GM21619 (cell line): ENCODE measurements around the gene ABLIM2.

Experiments
- ATAC-seq: cut with Tn5 transposase; IDR thresholded peaks from one replicate; pipeline ENCODE4 v1.9.1; 2021; ENCODE audit not compliant: unreplicated experiment

The ABLIM2 gene

DNA sequence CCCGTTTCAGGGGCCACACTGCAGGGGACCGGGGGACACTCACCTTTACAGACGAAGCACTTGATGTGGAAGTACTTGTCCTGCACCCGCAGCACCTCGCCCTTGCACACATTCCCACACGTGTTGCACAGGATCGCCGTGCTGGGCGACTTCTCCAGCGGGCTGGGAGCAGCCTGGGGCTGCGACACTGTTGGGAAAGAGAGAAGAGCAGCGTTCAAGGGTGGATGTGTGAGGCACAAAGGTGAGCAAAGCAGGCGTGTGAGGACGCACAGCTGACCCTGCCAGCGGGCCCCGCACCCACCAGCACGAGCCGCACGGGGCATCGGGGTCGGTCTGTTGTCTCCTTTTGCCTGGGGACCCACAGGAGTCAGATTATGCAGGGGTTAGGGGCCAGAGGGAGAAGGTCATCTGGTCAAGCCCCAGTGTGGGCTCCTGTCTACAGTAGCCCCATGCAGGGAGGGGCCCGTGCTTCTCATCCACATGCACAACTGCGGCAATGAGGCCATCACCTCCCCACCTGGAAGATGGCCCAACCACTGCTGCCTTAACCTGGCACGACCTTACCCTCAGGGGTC lies 52.1 kb downstream of the ABLIM2 start:
- ATAC-seq: no peak

DNA sequence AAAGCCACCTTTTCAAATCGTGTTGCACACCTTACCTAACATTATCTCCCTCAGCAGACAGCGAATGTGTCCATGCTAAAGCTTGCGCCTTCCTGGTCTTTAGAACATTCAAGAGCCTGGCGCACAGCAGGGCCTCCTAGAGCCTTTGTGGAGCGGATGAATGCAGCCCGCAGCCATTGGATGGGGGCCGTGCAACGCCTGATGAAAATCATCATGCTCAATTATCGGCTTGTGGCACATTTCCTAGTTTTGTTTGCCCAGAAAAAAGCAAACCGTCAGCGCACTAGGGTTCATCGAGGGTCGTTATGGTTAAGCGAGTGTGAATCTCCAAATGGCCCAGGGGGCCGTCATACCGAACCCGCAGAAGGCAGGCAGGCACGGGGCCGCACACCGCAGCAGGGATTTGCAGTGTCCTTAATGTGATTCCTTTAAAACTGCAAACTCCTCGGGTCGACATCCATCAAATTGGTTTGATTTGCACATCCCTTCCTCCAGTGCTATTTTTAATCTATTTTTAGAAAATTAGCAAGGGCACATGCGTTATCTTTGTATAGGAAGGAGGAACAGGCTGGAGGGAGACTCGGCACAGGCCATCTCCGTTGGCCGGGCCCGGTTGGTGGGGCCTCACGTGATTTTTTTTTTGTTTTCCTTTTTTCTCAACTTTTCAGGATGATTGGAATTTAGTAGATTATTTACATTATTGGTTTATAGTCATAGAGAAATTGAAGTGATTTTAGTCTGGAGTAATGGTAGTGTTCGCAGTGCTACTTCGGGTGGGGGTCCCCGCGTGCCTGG lies 53.1 kb downstream of the ABLIM2 start:
- ATAC-seq: no peak

DNA sequence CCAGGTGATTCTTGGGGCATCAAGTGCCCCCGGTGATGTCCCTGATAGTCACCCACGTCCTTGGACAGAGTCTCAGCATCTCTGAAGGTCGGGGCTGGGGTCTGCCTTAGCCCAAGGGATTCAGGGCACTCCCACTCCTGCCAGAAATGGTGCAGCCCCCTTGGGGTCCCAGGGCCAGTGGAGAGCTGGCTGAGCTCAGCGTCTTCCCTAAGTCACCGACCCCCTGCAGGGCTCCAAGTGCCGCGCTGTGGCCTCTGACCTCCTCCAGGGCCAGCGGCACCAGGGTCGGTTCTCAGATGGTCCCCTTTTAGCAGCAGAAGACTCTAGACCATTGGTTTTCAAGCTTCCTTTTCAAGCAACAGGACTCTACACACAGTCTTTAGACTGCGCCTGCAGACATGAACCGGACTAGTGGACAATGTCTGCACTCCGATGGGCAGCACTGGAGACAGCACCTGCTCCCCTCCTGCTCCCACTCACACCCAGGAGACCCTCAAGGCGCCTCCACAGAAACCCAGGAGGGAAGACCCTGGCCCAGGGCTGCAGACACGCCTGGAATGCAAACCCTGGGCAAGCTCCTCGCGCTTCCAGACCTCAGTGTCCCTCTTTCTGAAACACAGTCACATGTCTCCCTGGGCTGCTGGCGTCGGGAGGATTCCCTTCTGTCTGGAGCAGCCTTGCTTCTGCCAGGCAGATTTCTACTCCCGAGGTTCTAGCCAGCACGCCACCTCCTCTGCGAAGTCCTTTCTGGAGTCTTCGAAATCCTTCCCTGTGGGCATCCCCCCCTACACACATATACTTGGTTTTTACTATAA lies 53.9 kb downstream of the ABLIM2 start:
- no peak for ATAC-seq

DNA sequence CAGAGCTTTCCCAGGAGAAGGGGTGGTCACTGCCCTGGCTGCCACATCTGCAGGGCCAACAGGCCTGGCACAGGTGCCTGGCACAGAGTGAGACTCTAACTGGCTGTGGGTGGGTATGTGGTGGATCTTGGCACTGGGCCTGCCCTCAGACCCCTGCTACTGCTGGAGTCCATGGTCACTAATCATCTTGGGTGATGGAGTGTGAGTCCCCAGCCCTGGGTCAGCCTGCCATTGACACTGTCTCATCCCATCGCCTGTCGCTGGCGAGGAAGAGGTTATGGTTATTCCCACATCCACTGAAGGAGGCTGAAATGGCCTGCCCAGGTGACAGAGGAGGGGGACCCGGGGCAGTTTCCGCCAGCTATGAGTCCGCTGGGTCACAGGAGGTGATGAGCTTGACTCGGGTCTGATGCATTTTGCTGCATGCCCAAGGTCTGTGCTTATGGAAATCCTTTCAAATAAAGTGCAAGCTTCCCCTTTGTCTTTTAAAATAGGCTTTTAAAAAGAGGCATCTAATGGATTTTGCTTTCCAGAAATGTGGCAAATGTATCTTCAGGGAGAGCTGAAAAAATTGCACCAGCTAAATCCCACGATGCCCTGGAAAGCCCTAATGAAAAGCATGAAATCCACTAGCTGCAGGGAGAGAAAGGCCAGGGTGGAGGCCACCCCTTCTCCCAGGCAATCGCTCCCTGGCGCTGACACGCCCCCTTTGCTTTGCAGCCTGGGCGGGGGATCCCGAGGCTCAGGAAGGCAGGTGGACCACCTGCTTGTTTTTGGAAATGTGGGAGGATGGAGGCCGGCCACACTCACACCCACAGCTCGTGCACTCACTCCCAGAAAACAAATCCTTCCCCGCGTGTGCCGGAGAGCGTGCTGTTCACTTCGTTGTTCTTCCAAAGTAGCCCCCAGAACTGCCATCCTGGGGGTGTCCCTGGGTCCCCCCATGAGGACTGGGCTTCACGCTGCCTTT lies 54.9 kb downstream of the ABLIM2 start:
- no peak for ATAC-seq

DNA sequence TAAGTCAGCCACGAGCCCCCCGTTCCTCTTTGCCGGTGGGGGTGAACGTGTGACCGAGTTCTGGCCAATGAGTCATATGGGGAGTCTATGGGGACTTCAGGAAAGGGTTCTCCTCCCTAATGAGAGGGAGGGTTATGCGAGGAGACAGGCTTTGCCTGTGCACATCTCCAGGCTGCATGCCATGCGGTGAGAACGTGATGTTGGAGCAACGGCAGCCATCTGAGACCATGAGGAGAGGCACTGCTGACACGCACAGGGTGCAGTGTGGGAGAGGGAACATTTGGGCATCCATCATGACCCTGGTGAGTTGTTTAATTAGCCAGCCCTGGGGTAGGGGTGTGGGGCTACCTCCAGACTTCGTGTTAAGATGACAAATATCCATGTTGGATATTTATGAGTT lies 55.8 kb downstream of the ABLIM2 start:
- no peak for ATAC-seq

DNA sequence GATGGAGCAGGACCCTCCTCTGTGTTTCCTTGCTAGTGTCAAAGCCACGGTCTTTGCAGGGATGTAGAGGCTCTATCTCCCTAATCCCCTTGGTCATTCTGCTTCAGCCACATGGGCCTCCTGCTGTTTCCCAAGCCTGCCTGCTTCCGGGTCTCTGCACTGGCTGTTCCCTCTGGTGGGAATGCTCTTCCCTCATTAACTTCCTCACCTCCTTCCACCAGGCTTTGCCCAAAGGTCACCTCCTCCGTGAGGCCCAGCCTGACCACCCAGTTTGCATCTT lies 56.6 kb downstream of the ABLIM2 start:
- ATAC-seq: no peak

DNA sequence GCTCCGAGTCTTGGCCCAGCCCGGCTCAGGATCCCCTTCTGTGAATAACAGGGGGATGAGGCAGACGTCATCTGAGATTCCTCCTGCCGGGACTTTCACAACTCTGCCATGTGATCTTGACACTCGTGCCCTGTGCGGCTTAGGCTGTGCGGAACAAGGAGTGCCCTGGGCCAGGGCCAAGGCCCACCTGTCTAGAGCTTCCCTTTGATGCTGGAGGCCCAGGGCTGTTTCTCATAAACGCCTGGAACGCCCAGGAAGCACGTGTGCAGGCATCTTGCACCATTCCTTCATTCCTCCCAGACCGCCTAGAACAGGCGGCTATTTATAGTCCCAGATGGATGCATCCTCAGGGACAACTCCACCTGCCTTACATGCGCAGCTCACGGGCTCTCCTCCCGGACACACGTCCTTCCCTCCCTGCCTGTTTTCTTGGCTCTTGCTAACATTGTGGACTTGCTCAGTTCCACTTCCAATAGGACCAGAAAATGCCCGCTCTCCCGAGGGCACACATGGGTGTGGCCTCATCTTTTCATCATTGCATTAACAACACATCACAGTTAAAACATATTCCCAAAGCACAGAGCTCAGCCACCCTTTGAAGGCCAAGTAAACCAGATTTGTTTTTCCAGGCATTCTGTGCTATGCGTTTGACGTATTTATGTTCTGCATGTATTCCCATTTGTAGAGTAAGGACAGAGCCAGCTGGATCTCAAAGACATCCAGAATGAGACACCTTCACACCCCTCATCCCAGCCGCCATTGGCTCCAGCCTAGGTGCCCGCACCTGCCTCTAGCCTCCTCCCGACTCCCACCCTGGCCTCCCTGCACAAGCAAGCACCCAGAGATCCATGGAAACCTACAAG lies 57.2 kb downstream of the ABLIM2 start:
- no peak for ATAC-seq

DNA sequence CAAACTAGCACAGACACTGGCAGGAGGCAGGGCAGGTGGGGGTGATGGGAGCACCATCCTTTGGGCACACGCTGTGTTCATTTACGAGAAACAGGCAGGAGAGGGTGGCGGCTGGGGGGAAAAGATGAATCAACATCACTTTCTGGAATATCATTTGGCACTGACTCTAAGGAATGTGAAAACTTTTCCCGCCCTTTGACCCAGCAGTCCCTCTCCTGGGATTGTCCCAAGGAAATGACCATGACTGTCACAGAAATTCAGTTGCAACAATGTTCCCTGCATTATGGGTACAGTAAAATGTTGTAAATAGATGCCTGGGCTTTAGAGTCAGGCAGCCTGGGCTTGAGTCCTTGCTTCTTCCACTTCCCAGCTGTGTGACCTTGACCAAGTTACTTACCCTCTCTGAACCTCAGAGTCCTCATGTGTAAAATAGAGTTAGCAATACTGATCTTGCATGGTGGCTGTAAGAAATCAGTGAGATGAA lies 58.6 kb downstream of the ABLIM2 start:
- ATAC-seq: no peak

DNA sequence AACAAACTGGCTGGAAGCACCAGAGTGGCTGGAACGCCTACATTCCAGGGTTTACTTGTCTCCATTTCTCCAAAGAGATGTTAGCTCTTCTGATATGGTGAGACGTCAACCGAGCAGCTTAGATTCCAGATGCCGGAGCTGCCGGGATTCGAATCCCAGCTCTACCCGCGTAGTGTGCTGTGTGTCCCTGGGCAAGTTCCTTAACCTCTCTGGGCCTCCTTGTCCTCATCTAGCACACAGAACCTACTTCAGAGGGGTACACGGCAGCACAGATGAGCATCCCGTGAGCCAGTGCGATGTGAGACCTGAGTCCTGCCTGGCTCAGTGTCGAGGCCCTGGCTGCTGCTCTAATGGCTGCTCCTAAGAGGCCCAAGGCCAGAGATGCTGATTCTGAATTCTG lies 60.1 kb downstream of the ABLIM2 start:
- no peak for ATAC-seq

DNA sequence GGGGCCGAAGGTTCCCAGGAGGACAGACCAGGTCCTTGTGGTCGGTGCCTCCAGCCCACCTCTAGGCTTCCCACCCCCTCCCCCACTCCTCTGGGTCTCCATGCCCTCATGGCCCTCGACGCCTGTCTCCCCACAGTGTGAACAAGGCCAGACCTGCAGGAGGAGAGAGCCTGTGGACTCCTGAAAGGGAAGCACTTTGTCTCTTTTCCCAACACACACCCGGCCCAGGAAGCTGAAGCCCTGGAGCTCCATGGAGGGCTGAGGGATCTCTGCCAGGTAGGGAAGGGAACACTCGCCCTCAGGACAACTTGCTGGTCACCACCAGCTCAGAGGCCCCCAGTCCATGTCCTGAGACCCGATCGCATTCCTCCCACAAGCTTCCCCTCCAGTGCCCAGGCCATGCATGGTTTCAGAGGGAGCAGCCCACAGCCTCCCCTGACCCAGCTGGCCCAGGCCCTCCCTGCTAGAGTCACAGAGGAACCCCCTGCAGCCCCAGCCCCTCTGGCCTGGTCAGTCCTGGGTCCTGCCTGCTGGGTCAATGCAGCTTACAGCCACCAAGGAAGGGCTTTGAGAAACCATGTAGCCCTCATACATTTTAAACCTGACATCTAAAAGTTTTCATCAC lies 60.8 kb downstream of the ABLIM2 start:
- no peak for ATAC-seq

DNA sequence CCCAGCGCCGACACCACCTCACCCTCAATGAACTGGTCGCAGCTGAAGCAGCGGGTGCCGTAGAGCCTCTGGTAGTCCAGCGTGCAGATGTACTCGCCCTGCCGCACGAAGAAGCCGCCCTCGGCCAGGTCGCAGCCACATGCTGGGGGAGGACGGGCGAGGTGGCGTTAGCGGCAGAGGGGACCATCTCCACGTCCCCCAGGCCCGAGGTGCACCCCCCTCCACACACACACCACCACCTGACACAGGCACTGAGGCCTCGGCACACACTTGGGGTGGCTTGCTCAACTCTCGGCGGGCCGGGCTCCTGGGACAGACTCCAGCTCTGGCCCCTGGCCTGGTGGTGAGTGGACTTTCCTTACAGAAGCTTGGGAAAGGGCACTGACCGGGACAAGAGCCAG lies 61.5 kb downstream of the ABLIM2 start:
- no peak for ATAC-seq

DNA sequence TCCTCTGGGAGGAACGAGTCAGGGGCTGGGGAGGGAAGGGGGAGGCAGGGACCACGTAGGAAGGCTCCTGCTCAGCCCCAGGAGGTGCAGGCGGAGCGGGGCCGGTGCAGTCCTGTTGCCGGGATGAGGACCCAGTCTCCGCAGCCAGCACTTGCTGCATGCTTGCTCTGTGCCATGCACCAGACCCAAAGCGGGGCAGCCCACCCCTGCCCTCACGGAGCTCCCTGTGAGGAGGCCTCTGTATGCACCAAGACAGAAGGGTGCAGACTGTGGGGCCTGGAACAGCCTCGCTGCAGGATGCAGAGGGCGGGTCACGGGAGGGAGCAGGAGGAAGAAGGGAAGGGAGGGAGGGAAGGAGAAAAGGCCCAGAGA lies 61.9 kb downstream of the ABLIM2 start:
- ATAC-seq: no peak

DNA sequence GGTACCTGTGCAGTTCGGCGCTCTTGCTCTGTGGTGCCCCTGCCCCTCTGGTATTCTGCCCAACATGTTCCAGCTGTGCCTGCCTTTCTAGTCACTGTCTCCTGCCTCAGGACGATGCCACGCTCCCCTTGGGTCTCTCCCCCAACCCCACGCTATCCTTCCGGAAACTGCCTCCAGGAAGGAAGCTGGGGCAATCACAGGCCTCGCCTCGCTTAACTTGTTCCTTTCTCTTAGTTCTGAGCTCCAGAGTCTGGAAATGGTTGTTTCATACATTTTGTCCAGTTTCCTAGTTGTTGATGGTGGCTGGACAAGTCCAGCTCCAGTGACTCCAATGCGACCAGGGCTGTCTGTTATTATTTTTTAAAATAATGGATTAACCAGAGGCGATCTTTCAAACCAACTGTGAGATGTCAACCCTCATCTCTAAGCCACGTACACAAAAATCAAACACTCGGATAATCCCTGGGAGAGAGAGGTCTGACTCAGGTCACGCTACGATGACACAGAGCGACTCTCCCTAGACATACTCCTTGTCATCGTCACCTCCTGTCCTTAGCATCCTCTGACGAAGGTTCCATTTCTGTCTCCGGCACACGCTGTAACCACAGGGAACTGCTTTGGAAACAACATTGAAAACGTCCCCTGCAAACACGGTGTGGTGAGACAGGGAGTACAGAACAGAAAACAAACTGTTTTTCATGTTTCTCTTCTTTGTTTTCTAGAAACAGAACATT lies 62.5 kb downstream of the ABLIM2 start:
- ATAC-seq: no peak

DNA sequence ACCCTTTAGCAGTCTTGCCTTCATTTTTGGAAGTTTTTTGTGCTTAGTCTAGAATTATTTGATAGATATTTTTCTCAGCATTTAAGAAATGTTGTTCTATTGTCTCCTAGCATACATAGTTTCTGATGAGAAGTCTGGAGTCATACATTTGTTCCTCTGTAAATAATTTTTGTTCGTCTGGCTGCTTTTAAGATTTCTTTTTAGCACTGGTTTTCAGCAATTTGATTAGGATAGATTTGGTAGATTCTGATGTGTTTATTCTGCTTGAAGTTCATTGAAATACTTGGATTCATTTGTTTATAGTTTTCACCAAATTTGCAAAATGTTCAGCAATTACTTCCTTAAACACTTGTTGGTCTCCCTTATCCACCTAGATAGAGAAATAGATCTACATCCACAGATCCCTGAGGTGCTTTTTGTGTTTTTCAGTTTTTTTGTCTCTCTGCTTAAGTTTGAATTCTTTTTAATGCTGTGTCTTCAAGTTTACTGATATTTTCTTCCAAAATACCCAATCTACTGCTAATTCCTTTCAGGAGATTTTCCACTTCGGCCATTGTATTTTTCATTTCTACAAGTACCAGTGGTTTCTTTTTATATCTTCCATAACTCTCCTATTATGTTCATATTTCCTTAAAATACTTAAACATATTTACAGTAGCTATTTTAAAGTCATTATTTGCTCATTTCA lies 64.9 kb downstream of the ABLIM2 start:
- no peak for ATAC-seq

DNA sequence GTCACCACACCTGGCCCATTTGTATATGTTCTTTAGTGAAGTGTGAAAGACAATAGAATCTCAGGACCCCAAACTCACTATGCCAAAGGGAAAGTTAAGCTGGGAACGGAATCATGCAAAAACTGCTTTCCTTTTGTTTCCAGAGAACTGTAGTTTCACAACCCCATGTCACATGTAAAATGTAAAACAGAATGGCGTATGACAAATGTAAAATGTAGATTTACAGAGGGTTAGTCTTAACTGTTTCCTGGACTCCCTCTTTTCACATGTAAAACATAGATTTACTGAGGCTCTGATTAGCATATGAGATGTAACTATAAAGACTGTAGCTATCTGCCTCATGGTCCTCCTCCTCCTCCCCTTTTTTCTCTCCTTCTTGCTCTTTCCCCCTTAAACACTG lies 66.3 kb downstream of the ABLIM2 start:
- no peak for ATAC-seq

DNA sequence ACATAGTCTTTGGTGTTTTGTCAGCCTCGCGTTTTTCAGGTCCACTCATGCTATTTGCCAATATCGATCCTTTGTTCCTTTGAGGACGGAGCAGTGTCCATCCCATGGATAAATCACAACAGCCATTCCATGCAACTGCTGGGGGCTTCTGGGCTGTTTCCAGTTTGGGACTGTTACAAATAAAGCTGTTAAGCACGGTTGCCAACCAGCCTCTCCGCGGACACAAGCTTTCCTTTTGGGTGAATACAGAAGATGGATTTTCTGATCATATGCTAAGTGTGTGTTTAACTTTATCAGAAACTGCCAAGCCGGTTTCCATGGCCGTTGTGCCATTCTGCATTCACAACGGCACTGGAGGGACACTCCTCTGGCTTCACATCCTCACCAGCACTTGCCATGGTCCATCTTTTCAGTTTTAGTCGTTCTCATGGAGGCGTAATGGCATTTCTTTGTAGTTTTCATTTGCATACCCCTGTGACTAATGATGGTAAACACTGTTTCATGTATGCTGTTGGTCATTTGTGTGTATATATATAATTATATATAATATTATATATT lies 67.8 kb downstream of the ABLIM2 start:
- no peak for ATAC-seq

DNA sequence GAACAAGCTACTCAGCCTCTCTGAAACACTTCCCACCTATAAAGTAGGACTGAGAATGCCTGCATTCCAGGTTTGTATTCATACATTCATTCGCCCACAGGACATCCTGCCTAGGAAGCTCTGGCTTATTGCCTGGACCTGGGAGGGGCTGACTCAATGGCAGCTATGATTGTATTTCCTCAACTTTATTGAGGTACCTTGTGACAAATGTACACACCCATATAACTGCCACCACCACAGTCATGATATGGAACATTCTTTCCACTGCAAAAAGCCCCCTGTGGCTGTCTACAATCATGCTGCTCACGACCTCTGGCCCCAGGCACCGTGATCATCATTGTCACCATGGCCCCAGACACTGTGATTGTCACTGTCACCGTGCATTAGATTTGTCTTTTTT lies 68.3 kb downstream of the ABLIM2 start:
- ATAC-seq: no peak

DNA sequence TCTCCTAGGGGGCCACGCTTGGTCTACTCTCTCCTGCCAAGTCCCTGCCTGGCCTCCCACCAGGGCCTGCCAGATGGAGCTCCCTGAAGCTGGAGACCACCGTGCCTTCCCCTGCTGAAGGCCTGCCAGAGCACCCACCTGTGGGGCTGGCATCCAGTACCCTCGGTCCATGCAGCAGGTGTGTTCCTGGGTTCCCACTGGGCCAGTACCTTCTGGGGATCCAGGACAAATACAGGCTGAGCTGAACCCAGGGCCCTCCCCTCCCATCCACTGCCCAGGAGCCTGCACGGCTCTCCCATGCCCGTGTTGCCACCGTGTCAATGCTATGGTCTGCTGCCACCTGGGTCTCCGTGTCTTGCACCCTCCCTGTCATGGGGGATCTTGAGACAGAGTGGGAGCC lies 68.8 kb downstream of the ABLIM2 start:
- no peak for ATAC-seq
